HCT116 (cell line): Measurements from ENCODE around the gene RAP1A.

Source experiments
- CEBPB ChIP-seq: IDR thresholded peaks from 2 replicates; pipeline ENCODE4 v1.6.1; 2012; ENCODE audit warnings: low read depth
- ELF1 ChIP-seq: IDR thresholded peaks from 2 replicates; pipeline ENCODE4 v1.6.1; 2012; ENCODE audit warnings: low read depth, borderline replicate concordance
- EZH2 ChIP-seq: fragments of 200-600 bp; sonication (generic); IDR thresholded peaks from 2 replicates; pipeline ENCODE4 v1.6.1; 2017; ENCODE audit warnings: antibody characterized with exemption, mixed run types
- EZH2phosphoT487 ChIP-seq: fragments of 200-600 bp; IDR thresholded peaks from 2 replicates; pipeline ENCODE4 v1.6.1; 2018; ENCODE audit warnings: antibody characterized with exemption, borderline replicate concordance
- POLR2A ChIP-seq: IDR thresholded peaks from 2 replicates; pipeline ENCODE4 v1.7.0; 2011; ENCODE audit warnings: borderline replicate concordance; ENCODE audit not compliant: insufficient read depth, insufficient read length; ENCODE audit errors: extremely low read depth
- POLR2AphosphoS5 ChIP-seq: IDR thresholded peaks from 2 replicates; pipeline ENCODE4 v1.6.1; 2011; ENCODE audit warnings: mild to moderate bottlenecking, low read depth, low read length, moderate library complexity
- RAD21 ChIP-seq: IDR thresholded peaks from 2 replicates; pipeline ENCODE4 v1.6.1; 2012; ENCODE audit warnings: low read depth, mild to moderate bottlenecking
- SIN3A ChIP-seq: IDR thresholded peaks from 2 replicates; pipeline ENCODE4 v1.6.1; 2012; ENCODE audit warnings: low read depth
- YY1 ChIP-seq: IDR thresholded peaks from 2 replicates; pipeline ENCODE4 v1.6.1; 2011; ENCODE audit warnings: low read length, low read depth, moderate library complexity, mild to moderate bottlenecking; ENCODE audit not compliant: insufficient replicate concordance; ENCODE audit errors: extremely low read depth
- ZFX ChIP-seq: fragments of 450-650 bp; IDR thresholded peaks from 2 replicates; pipeline ENCODE4 v1.6.1; 2017
- ZNF274 ChIP-seq: fragments of 200-500 bp; sonication (Bioruptor generic); IDR thresholded peaks from 2 replicates; pipeline ENCODE4 v1.6.1; 2014; ENCODE audit warnings: mild to moderate bottlenecking, low read depth, low read length, inconsistent platforms
- TF ChIP-seq, protein P1 (sequence below), 3 experiments: fragments of 200-600 bp in 1 of 3; sonication (generic) in 1 of 3; IDR thresholded peaks in 2 of 3; conservative IDR thresholded peaks in 1 of 3; 2 replicates each; pipeline ENCODE4 v1.5.1; 2012 to 2017; ENCODE audit warnings: low read depth in 2 of 3, low read length in 2 of 3, antibody characterized with exemption in 1 of 3, borderline replicate concordance in 1 of 3, control low read depth in 1 of 3, mild to moderate bottlenecking in 1 of 3, mixed read lengths in 1 of 3, mixed run types in 1 of 3, moderate library complexity in 1 of 3; ENCODE audit not compliant: insufficient read depth in 1 of 3
- TF ChIP-seq, protein P2 (sequence below): IDR thresholded peaks from 2 replicates; pipeline ENCODE4 v1.6.1; 2012; ENCODE audit warnings: low read depth
- TF ChIP-seq, protein P3 (sequence below): IDR thresholded peaks from 2 replicates; pipeline ENCODE4 v1.6.1; 2011; ENCODE audit warnings: mild to moderate bottlenecking, low read length, moderate library complexity; ENCODE audit not compliant: insufficient replicate concordance; ENCODE audit errors: extremely low read depth

DNA sequence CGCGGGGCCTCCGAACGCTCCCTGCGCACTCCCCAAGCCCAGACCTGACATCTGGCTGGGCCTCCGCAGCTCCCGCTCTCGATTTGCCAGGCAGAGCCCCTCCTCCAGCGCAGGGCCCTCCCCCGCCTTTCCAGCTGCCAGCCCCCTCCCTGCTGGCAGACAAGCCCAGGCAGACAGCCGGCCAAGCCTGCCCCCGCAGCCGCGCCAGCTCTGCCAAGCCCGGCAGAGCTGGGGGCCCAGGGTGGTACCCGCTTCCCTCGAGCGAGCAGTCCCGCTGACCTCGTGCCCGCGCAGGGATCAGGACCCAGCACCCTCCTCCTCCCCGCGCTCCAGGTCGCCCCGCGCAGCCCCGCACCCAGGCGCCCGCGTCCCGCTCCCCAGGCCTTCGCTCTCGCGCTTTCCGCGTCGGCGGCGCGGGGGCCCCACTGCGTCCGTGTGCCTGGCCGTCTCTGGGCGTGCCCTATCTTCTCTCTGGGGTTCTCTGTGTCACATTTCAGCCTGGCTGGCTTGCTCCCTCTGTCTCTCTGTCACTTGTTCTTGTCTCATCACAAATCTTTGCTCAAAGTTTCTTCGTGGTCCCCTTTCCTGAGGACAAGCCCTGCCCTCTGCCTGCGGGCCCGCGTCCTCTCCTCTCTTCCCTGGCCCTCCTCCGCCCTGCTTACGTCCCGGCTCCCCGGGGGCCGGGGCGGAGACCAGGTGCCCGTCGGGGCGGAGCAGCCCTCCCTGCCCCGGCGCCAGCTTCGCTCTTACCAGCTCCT, 119.0 kb downstream of the RAP1A start:
- TF ChIP-seq, protein P1, sequence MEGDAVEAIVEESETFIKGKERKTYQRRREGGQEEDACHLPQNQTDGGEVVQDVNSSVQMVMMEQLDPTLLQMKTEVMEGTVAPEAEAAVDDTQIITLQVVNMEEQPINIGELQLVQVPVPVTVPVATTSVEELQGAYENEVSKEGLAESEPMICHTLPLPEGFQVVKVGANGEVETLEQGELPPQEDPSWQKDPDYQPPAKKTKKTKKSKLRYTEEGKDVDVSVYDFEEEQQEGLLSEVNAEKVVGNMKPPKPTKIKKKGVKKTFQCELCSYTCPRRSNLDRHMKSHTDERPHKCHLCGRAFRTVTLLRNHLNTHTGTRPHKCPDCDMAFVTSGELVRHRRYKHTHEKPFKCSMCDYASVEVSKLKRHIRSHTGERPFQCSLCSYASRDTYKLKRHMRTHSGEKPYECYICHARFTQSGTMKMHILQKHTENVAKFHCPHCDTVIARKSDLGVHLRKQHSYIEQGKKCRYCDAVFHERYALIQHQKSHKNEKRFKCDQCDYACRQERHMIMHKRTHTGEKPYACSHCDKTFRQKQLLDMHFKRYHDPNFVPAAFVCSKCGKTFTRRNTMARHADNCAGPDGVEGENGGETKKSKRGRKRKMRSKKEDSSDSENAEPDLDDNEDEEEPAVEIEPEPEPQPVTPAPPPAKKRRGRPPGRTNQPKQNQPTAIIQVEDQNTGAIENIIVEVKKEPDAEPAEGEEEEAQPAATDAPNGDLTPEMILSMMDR (IDR thresholded peaks at IDR 0.05 in 2 of 3, conservative IDR thresholded peaks at IDR 0.05 in 1 of 3; ENCODE audit: borderline replicate concordance in 1 of 3, insufficient read depth in 1 of 3, low read depth in 2 of 3, low read length in 2 of 3), result no peak
- TF ChIP-seq ZNF274 (no peak), POLR2AphosphoS5 (peak; percentile 51), EZH2 (no peak), RAD21 (no peak), ELF1 (no peak), EZH2phosphoT487 (no peak), CEBPB (no peak), POLR2A (no peak), SIN3A (0 out of 2 replicates have a peak, but pooled peaks have one; percentile 30), YY1 (no peak), ZFX (peak; percentile 62)
- TF ChIP-seq, protein P2, sequence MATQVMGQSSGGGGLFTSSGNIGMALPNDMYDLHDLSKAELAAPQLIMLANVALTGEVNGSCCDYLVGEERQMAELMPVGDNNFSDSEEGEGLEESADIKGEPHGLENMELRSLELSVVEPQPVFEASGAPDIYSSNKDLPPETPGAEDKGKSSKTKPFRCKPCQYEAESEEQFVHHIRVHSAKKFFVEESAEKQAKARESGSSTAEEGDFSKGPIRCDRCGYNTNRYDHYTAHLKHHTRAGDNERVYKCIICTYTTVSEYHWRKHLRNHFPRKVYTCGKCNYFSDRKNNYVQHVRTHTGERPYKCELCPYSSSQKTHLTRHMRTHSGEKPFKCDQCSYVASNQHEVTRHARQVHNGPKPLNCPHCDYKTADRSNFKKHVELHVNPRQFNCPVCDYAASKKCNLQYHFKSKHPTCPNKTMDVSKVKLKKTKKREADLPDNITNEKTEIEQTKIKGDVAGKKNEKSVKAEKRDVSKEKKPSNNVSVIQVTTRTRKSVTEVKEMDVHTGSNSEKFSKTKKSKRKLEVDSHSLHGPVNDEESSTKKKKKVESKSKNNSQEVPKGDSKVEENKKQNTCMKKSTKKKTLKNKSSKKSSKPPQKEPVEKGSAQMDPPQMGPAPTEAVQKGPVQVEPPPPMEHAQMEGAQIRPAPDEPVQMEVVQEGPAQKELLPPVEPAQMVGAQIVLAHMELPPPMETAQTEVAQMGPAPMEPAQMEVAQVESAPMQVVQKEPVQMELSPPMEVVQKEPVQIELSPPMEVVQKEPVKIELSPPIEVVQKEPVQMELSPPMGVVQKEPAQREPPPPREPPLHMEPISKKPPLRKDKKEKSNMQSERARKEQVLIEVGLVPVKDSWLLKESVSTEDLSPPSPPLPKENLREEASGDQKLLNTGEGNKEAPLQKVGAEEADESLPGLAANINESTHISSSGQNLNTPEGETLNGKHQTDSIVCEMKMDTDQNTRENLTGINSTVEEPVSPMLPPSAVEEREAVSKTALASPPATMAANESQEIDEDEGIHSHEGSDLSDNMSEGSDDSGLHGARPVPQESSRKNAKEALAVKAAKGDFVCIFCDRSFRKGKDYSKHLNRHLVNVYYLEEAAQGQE, result no peak
- TF ChIP-seq, protein P3, sequence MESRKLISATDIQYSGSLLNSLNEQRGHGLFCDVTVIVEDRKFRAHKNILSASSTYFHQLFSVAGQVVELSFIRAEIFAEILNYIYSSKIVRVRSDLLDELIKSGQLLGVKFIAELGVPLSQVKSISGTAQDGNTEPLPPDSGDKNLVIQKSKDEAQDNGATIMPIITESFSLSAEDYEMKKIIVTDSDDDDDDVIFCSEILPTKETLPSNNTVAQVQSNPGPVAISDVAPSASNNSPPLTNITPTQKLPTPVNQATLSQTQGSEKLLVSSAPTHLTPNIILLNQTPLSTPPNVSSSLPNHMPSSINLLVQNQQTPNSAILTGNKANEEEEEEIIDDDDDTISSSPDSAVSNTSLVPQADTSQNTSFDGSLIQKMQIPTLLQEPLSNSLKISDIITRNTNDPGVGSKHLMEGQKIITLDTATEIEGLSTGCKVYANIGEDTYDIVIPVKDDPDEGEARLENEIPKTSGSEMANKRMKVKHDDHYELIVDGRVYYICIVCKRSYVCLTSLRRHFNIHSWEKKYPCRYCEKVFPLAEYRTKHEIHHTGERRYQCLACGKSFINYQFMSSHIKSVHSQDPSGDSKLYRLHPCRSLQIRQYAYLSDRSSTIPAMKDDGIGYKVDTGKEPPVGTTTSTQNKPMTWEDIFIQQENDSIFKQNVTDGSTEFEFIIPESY, result no peak
